ENCODE results near the gene TUBA1C.

- TF ChIP-seq CTCF (IDR thresholded peaks at IDR 0.05): no peak
- TF ChIP-seq POLR2AphosphoS5 (IDR thresholded peaks at IDR 0.05): no peak
- TF ChIP-seq EP300 (IDR thresholded peaks at IDR 0.05): no peak
These were observed 3.2 kb upstream of the TUBA1C start for GRCh38 chr12:49261721-49262120.
